ENCODE data around the gene POLH. TPM values are rescaled to one million over a fixed set of nuclear protein-coding genes. Genes with fewer than 3 reads are reported as not detected.

The POLH gene
- total and polyA plus RNA-seq, 7 donors: 1.7 to 6.8 (median 5.2) TPM

DNA sequence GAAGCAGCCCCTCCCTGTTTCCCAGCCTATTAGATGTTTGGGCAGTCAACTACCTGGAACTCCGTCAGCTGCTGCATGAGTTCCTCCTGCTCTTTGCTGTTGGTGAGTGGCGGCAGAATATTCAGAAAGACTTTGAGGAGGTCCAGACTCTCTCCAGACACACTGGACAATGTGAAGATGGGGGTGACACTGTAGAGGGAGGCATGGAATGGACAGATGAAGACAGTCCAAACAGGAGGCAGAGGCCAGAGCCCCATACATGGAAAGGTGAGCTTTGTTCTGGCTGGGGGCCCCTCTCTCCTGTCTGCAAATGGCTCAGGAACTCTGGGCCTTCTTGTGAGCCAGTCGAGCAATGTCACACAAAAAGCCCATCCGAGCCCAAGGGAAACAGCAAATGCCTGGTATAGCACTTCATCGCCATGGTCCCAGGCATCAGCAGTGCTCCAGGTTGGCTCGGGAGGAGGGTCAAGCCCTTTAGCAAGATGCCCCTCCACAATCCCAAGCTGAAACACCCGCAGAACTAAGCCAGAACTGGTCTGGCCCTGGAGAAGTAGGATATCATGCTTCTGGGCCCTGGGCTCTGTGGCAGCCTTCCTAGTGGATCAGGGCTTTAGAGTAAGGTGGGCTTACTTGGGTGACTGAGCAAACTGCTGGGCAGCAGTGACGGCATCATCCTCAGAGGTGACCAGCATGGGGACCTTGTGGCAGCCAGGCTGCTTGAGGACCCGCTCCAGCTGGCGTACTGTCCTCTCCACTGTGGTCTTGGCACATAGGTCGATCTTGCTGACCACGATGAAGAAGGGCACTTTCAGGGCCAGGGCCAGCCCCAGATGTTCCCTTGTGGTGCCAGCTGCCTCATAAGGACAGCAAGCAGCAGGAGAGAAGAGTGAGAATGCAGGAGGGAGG, 48.1 kb downstream of the POLH start:
- DNase-seq: peak in 1 of 2 donors; percentile 51
- 63 to 74% (median 67%) methylated on average over 12 of the region's 12 CpGs for WGBS, 3 donors
- TF ChIP-seq, protein P1, sequence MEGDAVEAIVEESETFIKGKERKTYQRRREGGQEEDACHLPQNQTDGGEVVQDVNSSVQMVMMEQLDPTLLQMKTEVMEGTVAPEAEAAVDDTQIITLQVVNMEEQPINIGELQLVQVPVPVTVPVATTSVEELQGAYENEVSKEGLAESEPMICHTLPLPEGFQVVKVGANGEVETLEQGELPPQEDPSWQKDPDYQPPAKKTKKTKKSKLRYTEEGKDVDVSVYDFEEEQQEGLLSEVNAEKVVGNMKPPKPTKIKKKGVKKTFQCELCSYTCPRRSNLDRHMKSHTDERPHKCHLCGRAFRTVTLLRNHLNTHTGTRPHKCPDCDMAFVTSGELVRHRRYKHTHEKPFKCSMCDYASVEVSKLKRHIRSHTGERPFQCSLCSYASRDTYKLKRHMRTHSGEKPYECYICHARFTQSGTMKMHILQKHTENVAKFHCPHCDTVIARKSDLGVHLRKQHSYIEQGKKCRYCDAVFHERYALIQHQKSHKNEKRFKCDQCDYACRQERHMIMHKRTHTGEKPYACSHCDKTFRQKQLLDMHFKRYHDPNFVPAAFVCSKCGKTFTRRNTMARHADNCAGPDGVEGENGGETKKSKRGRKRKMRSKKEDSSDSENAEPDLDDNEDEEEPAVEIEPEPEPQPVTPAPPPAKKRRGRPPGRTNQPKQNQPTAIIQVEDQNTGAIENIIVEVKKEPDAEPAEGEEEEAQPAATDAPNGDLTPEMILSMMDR (IDR thresholded peaks at IDR 0.05): no peak
- intact Hi-C loops (cut with DNase I): no loop called here
- peaks cover 18% of the 10 kb centered on the region for H3K4me1 ChIP-seq
- no peak overlapping the region for H3K4me3 ChIP-seq
- H3K27ac ChIP-seq: no peak overlapping the region
- no peaks in the 10 kb centered on the region for H3K27me3 ChIP-seq (ENCODE audit: insufficient read depth in 3 of 3, low read length in 2 of 3)
- no peaks in the 10 kb centered on the region for H3K9me3 ChIP-seq
- peaks cover 23 to 77% of the 10 kb centered on the region in 2 donors for H3K36me3 ChIP-seq (ENCODE audit: insufficient read depth in 1 of 2, low read depth in 1 of 2)
- no peak for ATAC-seq

DNA sequence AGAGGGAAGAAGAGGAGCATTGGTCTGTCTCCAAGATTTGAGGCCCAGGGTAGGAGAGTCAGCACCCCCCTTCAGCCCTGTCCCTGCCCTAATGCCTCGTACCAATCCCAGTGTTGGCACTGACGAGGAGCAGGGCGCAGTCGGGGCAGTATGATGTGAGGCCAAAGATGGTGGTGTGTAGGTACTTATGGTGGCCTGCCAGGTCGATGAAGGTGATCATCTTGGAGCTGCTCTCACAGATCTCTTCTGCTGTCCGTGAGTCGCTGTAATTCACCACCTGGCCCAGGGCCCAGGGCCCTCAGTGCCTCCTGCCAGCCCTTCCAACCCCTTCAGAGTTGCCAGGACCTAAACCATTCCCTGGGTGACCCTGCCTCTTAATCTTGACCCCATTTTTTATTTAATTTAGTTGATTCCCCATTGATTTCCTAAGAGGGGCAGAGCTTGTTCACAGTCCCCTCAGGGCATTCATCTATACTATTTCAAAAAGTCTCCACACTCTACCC, 48.9 kb downstream of the POLH start:
- DNase-seq (peak in 1 of 2 donors; percentile 31), ATAC-seq (no peak)
- Histone ChIP-seq H3K27me3 (ENCODE audit: insufficient read depth in 3 of 3, low read length in 2 of 3) (no peaks in the 10 kb centered on the region), H3K36me3 (ENCODE audit: insufficient read depth in 1 of 2, low read depth in 1 of 2) (peaks cover 21 to 70% of the 10 kb centered on the region in 2 donors), H3K27ac (no peak overlapping the region), H3K4me1 (peaks cover 18% of the 10 kb centered on the region), H3K4me3 (no peak overlapping the region), H3K9me3 (no peaks in the 10 kb centered on the region)
- intact Hi-C loops (cut with DNase I): loop anchor here in 1 of 2 donors (5.0 kb wide), 1 partner anchor 48 kb away; the partner anchor contains the start of genes POLH and XPO5
- 49 to 69% (median 56%) methylated on average over 5 to 7 of the region's 7 CpGs for WGBS, 3 donors
- TF ChIP-seq, protein P1 (IDR thresholded peaks at IDR 0.05): no peak

DNA sequence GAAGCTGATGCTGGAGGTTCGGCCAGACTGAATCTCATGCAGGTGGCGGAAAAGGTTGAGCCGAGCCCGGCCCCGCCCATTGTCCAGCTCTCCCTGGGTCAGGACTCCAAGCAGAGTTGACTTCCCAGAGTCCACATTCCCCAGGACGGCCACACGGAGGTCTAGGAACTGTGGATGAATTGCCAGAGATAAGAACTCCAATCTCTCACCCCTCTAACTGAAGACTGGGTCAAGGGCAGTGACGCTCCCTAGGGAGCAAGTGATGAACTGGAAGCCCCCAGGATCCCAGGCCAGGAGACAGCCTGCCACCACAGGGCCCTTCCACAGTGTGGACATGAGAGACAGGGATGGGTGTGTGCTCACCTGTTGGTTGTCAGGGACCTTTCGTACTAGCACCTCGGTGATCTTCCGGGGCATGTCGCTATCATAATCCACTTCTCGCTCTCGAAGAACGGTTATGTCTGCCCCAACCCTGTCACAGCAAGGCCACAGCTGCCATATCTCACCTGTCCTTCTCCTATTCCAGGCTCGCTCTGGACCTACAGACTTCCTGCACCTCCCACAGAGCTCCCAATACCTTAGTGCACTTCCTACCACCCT, 49.5 kb downstream of the POLH start:
- intact Hi-C loops (cut with DNase I): loop anchor here in 1 of 2 donors (5.0 kb wide), 1 partner anchor 48 kb away; the partner anchor contains the start of genes POLH and XPO5
- no peak overlapping the region for H3K4me3 ChIP-seq
- ATAC-seq (no peak), DNase-seq (peak in 1 of 2 donors; percentile 51)
- WGBS, 3 donors: 93 to 98% (median 93%) methylated on average over 16 of the region's 16 CpGs
- no peaks in the 10 kb centered on the region for H3K27me3 ChIP-seq (ENCODE audit: insufficient read depth in 3 of 3, low read length in 2 of 3)
- H3K9me3 ChIP-seq: no peaks in the 10 kb centered on the region
- H3K36me3 ChIP-seq (ENCODE audit: insufficient read depth in 1 of 2, low read depth in 1 of 2): peaks cover 18 to 64% of the 10 kb centered on the region in 2 donors
- no peak overlapping the region for H3K27ac ChIP-seq
- peaks cover 23% of the 10 kb centered on the region for H3K4me1 ChIP-seq
- TF ChIP-seq, protein P1 (IDR thresholded peaks at IDR 0.05): no peak

DNA sequence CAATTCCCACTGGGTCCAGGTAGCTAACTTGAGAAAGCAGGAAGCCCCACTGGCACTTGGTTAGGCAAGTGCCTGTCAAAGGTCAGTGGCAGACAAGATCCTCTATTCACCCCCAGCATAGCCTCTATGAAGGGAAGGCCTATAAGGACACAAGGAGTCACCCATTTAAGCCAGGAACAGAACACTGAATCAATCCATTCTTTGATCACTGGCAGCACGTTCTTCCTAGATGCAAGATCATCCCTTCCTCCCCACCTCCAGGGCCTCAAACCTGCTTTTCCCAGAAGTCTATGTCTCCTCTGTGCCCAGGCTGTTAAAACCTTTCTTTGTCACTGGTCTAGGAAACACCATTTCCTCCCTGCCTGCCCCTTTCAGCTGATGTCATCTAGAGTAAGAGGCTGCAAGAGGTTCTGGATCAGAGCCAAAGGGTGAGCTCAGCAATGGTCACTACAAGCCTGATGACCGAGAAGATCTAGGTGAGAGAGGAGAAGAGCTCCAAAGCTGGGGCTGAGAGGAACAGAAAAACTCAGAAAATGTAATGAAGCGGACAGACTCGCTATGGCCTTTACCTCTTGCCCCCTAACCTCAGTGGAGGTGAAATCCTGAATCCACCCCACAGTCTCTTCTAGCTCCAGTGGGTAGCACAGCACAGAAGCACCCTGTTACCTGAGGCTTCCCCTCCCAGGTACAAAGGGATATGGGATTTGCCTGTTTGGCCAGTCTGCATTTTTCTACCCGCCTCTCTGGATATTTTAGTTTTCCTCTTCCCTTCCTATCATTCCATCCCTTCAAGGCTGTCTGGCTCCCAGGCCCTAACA, 51.2 kb downstream of the POLH start:
- DNase-seq: peak; percentile 69 to 71
- peak overlapping the region; percentile 95 for H3K27ac ChIP-seq
- 51 to 62% (median 62%) methylated on average over 5 of the region's 5 CpGs for WGBS, 3 donors
- H3K36me3 ChIP-seq (ENCODE audit: insufficient read depth in 1 of 2, low read depth in 1 of 2): peaks cover 3 to 46% of the 10 kb centered on the region in 2 donors
- TF ChIP-seq, protein P1 (IDR thresholded peaks at IDR 0.05): no peak
- H3K4me3 ChIP-seq: peak overlapping the region; percentile 89
- intact Hi-C loops (cut with DNase I): loop anchor here in 1 of 2 donors (5.0 kb wide), 1 partner anchor 50 kb away; the partner anchor contains the start of genes POLH and XPO5
- peaks cover 26% of the 10 kb centered on the region for H3K4me1 ChIP-seq
- H3K27me3 ChIP-seq (ENCODE audit: insufficient read depth in 3 of 3, low read length in 2 of 3): no peaks in the 10 kb centered on the region
- H3K9me3 ChIP-seq: no peaks in the 10 kb centered on the region
- ATAC-seq: peak in 3 of 4 donors; percentile 17 to 26 (median 26)

Measured in psoas muscle (tissue), 8 donors.